MV-4-11 (cell line): ENCODE measurements around the gene TCF4.
A peak's percentile ranks its signal among the peaks of the same experiment; 100 is the strongest.

Experiments
- DNase-seq: peaks from one replicate; lab custom pipeline; 2025; lab: John Stamatoyannopoulos, UW

Gene TCF4

DNA sequence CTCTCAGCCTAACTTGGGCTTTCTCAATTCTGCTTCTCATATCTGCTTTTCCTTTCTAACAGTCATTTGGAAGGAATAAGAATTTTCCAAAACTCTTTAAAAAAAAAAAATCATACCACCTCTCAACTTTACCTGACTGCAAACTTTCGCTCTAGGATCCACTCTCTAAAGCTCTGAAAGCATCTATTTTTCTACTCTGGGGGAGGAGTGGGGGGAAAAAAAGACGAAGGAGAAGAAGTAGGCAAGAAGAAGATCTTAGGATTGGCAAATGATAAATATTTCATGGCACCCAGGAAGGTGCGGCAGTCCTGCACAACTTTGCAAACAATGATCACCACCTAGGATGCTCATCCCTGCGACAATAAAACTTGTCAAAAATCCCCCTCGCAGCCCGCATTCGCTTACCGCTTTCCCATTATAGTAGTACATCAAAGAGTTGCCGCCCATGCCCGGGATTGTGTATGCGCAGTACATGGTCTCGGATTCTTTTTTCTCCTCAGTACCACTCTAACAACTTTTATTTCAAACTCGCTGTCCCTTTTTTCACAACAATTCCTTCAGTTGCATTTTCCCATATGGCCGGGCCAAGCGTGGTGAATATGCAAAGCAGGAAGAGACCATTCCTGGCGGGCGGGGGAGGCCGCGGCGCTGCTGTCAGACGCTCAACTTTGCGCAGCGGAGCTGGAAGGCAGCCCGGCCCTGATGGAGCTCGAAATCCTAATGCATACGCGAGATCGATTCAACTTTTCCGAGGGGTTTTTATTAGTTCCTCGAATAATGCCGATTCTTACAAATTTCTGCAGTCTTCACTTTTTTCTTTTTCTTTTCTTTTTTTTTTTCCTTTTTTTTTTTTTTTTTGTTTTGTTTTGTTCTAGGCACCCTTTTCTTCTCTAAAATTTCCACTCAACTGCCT, 266.5 kb downstream of the TCF4 start:
- peak; percentile 57 for DNase-seq

DNA sequence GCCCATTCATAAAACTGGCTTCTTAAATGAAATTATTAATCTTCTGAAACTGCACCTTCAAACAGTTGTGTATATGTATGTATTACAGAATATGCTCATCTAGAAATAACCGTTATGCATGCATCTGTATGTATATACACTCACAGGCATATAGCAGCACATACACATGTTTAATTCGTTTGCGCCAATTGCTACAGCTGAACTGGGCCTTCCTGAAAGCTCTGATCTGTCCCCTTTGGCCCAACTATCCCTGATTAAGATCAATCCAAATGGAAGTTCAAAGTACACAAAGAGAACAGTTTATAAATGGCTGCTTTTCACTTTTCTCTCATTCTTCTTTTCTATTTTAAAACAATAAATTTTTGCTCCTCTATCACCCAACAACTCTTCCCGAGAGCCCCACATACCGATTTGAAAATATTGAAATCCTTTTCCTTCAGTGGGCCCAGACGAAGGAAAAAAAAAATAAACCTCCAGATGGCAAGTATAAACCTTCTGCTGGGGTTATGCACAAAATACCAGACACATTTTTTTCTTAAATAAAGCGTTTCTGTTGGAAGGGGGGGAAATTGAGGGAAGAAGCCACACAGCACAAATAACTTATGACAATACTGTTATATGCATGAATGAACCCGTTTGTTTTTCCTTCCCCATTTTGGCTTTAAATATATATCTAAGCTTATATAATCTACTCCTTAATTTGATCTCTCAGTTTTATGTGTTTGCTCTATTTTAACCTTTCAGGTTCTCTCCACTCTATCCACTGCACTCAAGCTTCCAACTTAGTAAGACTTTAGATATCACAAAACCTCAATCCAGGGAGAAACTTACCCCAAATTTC, 267.3 kb downstream of the TCF4 start:
- DNase-seq = peak; percentile 2

DNA sequence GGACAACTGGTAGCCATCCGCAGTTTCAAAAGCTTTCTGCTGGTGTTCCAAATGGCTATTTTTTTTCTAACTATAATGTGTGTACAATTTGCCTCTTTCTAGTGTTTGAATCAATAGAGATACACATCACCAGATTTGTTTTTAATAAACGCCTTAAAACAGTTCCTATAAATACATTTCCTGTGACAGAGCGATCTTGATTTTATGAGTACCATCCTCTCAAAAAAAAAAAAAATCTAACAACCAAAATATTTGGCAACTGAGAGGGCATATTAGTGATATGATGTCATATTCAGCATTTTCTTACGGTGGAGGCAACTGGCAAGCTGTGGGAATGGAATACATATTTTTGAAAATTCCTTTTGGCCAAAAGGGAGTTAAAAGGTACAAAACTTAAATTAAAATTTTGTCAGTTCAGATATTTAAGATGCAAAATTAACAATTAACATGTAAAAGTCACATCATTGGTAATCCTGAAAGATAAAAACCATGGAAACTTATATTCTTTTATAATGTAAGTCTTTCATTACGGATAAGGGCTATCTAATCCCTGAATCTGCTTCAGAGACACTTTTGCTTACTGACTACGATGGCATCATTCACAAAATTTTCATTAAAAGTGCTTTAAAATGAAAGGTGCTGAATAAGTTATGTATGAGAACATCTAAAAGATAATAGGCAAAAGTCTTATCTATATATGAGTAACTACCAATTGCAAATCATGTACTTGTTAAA, 268.4 kb downstream of the TCF4 start:
- DNase-seq = no peak

DNA sequence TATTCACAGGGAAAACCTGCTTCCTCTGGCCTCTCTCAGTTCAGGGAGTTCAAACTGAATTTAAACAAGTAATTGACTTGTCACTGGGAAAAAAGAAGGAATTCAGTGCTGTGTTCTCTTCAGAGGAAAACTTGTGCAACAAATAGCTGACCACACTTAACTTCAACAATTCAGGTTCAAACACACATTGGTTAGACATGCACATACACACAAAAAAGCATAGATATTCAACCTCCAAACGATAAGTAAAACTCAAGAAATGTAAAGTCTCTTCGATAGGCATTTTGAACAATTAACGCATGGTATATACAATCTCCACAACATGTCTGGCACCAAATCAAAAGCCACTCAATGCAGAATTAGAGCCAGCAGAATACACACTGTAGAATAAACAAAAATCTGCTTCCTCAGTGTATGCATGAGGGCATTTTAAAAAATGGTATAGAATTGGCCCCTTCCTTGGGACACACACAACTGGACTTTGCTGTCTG, 269.0 kb downstream of the TCF4 start:
- no peak for DNase-seq

DNA sequence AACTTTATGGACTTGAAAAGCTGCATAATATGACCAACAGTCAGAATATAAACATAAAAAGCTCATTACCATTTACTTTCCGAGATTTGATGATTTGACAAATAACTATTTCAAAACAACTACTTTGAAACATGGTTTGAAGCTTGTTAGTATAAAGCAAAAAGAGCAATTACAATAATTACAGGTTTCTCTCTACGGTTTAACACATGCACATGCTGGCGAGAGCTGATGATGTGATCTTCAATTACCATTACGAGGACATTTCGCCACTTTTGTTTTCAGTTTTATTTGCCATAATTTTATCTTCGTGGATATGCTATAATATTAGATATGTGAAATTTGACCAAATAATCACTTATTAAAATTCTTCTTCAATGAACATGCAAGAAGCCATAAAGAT, 270.1 kb downstream of the TCF4 start:
- DNase-seq = no peak

DNA sequence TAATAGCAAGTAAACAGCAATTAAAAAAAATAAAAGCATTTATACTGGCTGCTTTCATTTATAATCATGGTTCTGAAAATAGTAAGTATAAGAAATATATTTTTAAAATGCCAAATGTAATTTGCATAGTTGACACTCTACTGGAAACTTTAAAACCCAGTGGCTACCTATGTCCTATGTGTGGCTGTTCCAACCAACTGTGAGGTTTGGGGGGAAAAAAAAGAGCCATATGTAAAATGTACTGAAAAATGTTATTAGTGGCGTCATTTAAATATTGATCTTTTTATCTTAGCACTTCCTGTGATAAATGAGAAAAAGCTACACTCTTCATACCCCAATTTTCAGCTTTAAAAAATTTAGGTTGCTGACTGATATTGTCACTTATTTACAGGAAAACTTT, 270.7 kb downstream of the TCF4 start:
- no peak for DNase-seq

DNA sequence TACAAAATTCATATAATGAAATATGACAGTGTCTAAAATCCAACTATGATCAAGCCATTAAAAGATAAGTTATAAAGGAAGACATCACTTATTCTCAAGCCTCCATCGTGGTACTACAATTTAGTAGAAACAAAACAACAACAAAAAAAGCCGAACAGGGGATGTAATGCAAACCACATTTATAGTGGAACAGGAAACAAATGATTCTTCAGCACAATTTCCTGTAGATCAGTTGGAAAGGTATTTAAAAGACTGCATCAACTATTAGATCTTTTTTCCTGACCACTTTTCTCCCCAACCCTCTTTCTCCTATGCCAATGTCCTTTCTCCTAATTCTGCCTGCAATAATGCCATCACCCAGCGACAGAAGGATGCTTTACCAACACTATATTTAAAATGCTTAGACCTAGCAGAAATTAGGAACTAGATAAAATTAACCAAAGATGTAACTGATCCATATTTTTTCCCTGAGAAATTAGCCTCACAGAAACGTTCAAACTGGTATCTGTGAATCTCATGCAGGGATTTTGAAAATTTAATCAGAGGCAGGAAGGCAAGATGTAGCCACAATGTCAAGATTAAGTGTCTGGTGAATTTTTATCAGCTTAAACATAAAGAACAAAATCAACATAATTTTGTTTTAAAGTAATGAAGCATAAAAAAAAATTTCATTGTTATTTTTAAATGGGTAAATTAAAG, 271.4 kb downstream of the TCF4 start:
- no peak for DNase-seq

DNA sequence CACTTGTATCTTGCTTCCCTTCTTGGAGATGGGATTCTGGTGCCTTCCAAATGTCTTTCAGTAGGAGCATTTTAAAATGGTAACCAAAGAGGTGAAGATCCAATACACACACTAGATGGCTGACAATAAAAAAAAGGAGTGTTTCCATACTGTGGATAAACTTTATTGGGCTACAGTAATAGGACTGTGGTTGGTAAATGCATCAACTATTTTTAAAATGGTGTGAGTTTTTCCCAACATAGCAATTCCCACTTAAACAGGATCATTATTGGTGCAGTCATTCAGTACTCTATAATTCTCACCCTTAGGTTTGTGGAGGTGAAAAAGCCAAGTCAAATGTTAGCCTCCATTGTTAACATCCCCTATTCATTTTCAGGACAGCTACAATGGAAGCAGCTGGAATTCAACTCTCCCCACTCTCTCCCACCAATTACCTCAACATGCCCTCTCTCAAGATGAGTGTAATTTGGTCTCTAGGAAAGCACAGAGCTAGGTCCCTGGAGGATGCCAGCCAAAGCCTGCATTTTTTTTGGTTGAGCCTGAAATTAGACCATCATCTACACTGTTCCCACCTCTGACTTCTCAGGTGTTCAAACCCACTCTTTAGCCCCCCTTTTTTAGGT, 273.3 kb downstream of the TCF4 start:
- DNase-seq = no peak

DNA sequence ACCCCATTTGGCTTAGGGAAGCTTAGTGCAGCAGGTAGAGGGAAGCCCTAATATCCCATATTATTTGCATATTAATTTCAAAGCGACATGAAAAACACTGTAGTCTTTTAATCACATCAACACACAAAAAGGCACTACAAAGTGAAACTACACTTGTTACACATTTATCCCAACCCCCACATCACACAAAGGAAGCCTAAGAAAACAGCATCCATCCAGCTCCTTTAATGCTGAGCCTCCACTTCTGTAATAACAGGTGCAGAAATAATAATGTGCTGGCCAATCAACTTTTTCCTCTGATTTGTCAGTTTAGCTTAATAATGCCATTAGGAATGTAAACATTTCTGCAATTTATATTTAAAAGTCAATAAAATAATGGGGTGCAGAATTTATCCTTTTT, 274.0 kb downstream of the TCF4 start:
- DNase-seq = no peak

DNA sequence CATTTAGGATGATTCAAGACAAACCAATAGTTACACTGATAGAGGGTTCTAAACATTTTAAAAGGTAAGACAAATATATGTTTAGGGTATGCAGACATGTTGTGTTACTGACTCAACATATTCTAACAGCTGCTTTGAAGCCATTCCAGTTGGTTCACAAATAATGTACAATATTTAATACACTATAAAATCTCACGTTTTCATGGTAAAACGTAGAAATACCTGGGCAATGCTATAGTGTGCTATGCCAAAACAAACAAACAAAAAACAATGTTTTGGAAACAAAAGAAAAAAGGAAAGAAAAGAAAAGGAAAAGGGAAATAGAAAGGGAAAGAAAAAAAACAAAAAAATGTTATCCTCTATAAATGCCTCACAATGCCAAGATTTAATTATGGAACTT, 277.1 kb downstream of the TCF4 start:
- no peak for DNase-seq

DNA sequence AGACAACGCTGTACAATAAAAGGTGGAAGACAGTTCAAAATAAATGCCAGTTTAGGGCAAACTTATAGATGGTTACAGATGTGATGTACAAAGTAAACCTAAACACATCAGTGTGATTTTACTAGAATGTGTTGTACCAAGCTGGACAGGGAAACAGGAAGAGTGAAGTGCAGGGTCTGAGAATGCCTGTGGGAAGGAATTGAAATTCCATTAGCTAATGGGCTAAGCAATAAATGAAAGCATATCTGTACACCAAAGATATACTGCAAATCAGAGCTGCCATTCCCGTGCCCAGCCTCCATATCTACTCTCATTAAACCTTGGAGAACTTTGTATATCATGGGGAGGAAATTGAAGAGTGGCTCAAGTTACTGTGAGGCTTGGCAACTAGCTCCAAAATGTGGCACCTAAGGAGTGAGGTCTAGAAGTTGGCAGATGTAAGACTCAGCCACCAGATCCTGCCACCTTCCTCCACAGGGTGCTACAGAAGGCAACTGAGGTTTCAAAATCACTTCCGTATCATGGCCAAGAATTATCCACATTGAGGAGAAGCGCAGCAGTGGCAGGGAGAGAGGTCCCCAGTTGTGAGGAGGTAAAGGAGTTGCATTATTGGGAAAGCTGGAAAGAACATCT, 277.8 kb downstream of the TCF4 start:
- DNase-seq = no peak

DNA sequence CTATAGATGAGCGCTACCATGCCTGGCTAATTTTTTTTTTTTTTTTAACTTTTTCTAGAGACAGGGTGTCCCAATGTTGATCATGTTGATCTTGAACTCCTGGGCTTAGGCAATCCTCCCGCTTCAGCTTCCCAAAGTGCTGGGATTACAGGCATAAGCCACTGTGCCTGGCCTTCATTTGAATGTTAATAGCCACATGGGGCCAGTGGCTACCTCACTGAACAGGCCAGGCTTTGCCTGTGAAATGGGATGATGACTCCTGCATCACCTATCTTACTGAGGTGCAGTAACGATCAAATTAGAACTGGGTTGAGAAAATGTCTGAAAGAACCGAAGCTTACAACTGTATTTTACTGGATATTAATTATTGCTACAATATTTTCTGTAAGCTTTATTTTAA, 278.7 kb downstream of the TCF4 start:
- no peak for DNase-seq

DNA sequence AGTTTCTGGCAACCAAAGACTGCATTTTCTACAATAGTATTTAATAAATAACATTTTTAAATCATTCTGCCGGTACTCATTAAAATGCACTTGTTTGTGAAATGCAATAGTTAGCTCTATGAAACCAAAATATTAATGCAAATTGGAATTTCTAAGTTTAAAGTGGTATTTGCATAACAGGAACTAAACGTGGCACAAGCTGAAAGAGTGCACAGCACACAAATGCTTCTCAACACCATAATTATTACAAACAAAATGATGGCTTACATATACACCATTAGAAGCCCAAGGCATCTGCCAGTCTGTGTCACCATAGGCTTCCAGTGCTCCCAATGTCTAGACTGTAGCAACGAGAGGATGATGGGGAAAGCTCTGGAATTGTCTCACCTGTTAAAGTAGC, 280.5 kb downstream of the TCF4 start:
- DNase-seq = no peak

DNA sequence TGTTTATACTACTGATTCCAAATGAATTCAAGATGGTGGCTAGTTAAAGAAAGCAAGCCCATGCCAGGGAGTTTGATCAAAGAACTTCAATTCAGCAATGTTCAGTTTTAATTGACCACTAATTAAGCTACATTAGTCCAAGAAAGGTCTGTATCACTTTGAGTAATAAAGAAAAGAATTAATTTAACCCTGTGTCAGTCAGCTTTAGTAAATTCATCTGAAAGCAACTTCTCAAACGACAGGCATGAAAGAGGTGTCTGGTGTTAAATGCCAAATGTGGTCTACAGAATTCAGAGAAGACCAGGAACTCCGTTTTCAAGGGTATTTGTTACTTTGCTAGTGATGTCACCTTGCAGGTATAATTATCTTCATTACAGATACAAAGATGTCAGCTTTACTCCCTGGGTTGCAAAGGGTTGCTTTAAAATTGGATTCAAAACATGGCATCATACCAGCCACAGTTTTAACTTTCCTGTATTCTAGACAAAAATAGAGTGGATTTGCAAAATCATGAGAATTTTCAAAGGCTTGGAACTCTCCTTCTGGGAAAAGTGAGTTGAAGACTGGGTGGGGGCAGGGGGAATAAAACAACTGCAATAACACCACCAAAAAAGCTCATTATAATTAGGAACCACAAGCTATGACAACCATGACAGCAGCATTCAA, 281.5 kb downstream of the TCF4 start:
- DNase-seq = no peak

DNA sequence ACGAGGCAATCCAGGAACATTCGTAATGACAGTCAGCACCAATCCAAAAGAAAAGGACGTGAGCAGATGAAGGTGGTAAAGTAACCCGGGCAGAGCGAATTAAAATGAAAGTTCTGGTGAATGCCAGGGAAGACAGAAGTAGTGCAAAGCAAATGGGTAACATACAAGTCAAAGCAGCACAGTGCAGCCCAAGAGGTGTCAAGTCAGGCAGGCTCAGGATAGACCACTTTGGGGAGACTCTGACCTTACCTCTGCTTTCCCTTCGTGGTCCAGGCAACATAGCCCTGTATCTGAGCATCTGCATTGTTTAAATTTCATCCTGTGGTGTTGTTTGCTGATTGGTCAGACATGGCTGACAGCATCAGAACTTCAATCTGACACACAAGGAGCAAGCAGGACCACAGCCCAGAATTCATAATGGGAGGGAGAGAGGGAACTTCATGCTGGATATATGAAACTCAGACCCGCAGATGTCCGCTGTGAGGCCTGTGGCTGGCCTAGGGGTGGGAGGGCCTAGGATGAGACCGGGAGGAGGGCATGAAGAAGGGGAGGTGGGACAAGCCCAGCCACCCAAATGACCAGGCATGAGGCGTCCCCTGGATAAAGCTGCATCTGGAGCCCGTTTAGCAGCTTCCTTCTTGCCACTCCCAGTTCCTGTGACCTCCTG, 285.7 kb downstream of the TCF4 start:
- DNase-seq = no peak

DNA sequence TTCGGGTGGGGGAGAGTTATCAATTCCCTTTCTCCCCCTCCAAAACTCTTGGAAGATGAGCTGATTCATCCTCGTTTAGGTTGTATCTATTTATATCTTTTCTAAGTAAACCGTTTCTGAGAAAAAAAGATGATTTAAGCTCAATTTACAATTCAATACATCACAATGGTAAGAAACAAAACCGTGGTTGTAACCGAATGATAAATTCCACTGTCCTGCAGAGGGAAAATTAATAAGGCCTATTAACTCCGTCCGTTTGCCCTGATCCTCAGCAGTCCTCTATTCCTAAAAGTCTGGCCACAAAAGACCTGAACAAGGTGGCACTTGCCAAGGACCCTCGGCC, 286.2 kb downstream of the TCF4 start:
- peak; percentile 18 for DNase-seq

DNA sequence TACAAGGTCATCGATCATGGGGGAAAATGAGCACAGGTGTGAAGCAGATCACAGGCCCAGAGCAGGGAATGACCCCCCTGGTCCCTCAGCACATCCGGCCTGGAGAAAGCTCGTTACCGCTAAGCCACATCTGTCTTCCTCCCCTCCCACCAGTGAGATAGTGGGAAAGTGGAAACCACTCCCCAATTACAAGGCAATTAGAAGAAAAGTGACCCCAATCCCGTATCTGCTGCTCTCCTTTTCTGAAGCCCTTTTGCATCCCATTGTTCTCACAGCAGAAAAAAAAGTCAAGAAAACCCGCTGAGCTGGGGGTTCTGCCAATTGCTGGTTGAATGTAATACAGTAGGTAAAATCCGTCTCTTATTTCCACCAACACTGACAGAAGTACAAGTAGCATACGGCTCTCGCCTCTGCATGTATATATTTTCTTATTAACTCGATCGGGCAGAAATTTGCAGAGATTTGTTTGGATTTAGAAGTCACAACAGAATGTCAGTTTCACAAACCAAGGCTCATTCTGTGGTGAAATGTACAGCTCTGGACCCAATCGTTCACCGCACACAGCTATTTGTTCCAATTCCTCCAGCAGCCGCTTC, 287.0 kb downstream of the TCF4 start:
- no peak for DNase-seq

DNA sequence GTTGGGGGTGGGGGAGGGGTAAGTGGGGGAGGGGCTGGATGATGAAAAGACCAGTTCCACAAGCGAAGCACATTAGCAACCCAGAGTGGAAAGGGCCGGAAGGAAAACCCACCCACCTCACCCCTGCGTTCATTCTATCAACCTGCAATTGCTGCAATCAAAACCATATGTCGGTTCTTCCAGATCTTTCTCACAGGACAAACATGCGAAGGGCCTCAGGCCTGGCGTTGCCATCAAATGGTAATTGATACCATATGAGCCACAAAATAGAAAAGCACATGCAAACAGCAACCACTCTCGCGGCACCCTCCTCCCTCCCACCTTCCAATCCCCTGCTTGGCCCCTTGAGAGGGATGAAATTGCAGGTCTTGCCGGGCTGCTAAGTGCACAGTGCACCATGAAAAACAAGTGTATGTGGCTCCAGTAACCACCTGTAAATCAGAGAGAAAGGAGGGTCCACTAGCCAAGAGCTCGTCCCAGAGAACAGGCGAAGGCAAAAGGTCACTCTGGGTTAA, 287.5 kb downstream of the TCF4 start:
- no peak for DNase-seq

DNA sequence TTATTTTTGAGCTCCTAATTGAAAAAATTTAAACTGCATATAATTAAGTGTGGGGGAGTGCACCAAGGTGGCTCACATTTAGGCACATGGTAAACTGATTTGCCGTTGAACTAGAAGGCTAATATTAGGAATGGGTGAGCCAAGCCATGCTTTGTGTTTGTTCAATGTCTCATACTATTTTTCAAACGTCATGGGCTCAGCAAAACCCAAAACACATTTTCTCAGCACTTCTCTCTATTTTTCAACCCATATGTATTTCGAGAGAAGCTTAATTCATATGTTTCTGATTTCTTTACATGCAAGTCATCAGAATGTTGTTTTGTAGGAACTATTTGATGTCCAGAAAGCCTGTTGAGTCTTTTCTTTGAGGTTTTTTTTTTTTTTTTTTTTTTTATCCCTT, 291.2 kb downstream of the TCF4 start:
- DNase-seq = no peak
